ENCODE measurements around the gene NALCN.

Gene NALCN

GRCh38 chr13:101434486-101434885 is 18.2 kb upstream of the NALCN start:
- Histone ChIP-seq H3K27me3 (ENCODE audit: control insufficient read depth, insufficient read depth, low read length) (no peaks in the 10 kb centered on the region), H3K9ac (ENCODE audit: low read length) (no peak overlapping the region), H3K4me1 (ENCODE audit: control insufficient read depth, insufficient read depth, low read length) (no peaks in the 10 kb centered on the region)

GRCh38 chr13:101433895-101434294 is 17.6 kb upstream of the NALCN start:
- no peaks in the 10 kb centered on the region for H3K4me1 ChIP-seq (ENCODE audit: control insufficient read depth, insufficient read depth, low read length)
- H3K9ac ChIP-seq (ENCODE audit: low read length) = no peak overlapping the region
- H3K36me3 ChIP-seq (ENCODE audit: control insufficient read depth, insufficient read depth, low read length) = no peaks in the 10 kb centered on the region
- no peak overlapping the region for H3K4me3 ChIP-seq (ENCODE audit: low read length)
- H3K27ac ChIP-seq (ENCODE audit: low read depth, low read length) = no peak overlapping the region
- H3K27me3 ChIP-seq (ENCODE audit: control insufficient read depth, insufficient read depth, low read length) = no peaks in the 10 kb centered on the region

More at GRCh38 chr13:101434486-101434885, 18.2 kb upstream of the NALCN start:
- Histone ChIP-seq H3K27ac (ENCODE audit: low read depth, low read length) (no peak overlapping the region), H3K36me3 (ENCODE audit: control insufficient read depth, insufficient read depth, low read length) (no peaks in the 10 kb centered on the region), H3K4me3 (ENCODE audit: low read length) (no peak overlapping the region)

- Histone ChIP-seq H3K4me3 (ENCODE audit: low read length) (no peak overlapping the region), H3K27me3 (ENCODE audit: control insufficient read depth, insufficient read depth, low read length) (no peaks in the 10 kb centered on the region), H3K36me3 (ENCODE audit: control insufficient read depth, insufficient read depth, low read length) (no peaks in the 10 kb centered on the region), H3K27ac (ENCODE audit: low read depth, low read length) (no peak overlapping the region), H3K9ac (ENCODE audit: low read length) (no peak overlapping the region), H3K4me1 (ENCODE audit: control insufficient read depth, insufficient read depth, low read length) (no peaks in the 10 kb centered on the region)
Observed at GRCh38 chr13:101429733-101430132, 13.4 kb upstream of the NALCN start.

GRCh38 chr13:101425623-101426022 is 9.3 kb upstream of the NALCN start:
- no peaks in the 10 kb centered on the region for H3K4me1 ChIP-seq (ENCODE audit: control insufficient read depth, insufficient read depth, low read length)
- no peaks in the 10 kb centered on the region for H3K27me3 ChIP-seq (ENCODE audit: control insufficient read depth, insufficient read depth, low read length)
- no peak overlapping the region for H3K4me3 ChIP-seq (ENCODE audit: low read length)
- H3K27ac ChIP-seq (ENCODE audit: low read depth, low read length) = no peak overlapping the region
- no peak overlapping the region for H3K9ac ChIP-seq (ENCODE audit: low read length)
- H3K36me3 ChIP-seq (ENCODE audit: control insufficient read depth, insufficient read depth, low read length) = no peaks in the 10 kb centered on the region

GRCh38 chr13:101425156-101425471 is 8.8 kb upstream of the NALCN start:
- no peaks in the 10 kb centered on the region for H3K27me3 ChIP-seq (ENCODE audit: control insufficient read depth, insufficient read depth, low read length)
- no peaks in the 10 kb centered on the region for H3K36me3 ChIP-seq (ENCODE audit: control insufficient read depth, insufficient read depth, low read length)
- no peak overlapping the region for H3K4me3 ChIP-seq (ENCODE audit: low read length)
- no peaks in the 10 kb centered on the region for H3K4me1 ChIP-seq (ENCODE audit: control insufficient read depth, insufficient read depth, low read length)
- no peak overlapping the region for H3K9ac ChIP-seq (ENCODE audit: low read length)
- no peak overlapping the region for H3K27ac ChIP-seq (ENCODE audit: low read depth, low read length)

- Histone ChIP-seq H3K4me1 (ENCODE audit: control insufficient read depth, insufficient read depth, low read length) (no peaks in the 10 kb centered on the region), H3K36me3 (ENCODE audit: control insufficient read depth, insufficient read depth, low read length) (no peaks in the 10 kb centered on the region), H3K4me3 (ENCODE audit: low read length) (no peak overlapping the region), H3K27ac (ENCODE audit: low read depth, low read length) (no peak overlapping the region), H3K9ac (ENCODE audit: low read length) (no peak overlapping the region), H3K27me3 (ENCODE audit: control insufficient read depth, insufficient read depth, low read length) (no peaks in the 10 kb centered on the region)
Observed at GRCh38 chr13:101424381-101425155, 8.3 kb upstream of the NALCN start.

- Histone ChIP-seq H3K27me3 (ENCODE audit: control insufficient read depth, insufficient read depth, low read length) (no peaks in the 10 kb centered on the region), H3K36me3 (ENCODE audit: control insufficient read depth, insufficient read depth, low read length) (no peaks in the 10 kb centered on the region), H3K27ac (ENCODE audit: low read depth, low read length) (no peak overlapping the region), H3K4me1 (ENCODE audit: control insufficient read depth, insufficient read depth, low read length) (no peaks in the 10 kb centered on the region), H3K9ac (ENCODE audit: low read length) (no peak overlapping the region), H3K4me3 (ENCODE audit: low read length) (no peak overlapping the region)
Observed at GRCh38 chr13:101423872-101424271, 7.6 kb upstream of the NALCN start.

- no peak overlapping the region for H3K9ac ChIP-seq (ENCODE audit: low read length)
- H3K27ac ChIP-seq (ENCODE audit: low read depth, low read length) = no peak overlapping the region
- no peak overlapping the region for H3K4me3 ChIP-seq (ENCODE audit: low read length)
- no peaks in the 10 kb centered on the region for H3K4me1 ChIP-seq (ENCODE audit: control insufficient read depth, insufficient read depth, low read length)
- H3K36me3 ChIP-seq (ENCODE audit: control insufficient read depth, insufficient read depth, low read length) = no peaks in the 10 kb centered on the region
- H3K27me3 ChIP-seq (ENCODE audit: control insufficient read depth, insufficient read depth, low read length) = peaks cover 3% of the 10 kb centered on the region
Observed at GRCh38 chr13:101417501-101417900, 1.2 kb upstream of the NALCN start.

- no peak overlapping the region for H3K27ac ChIP-seq (ENCODE audit: low read depth, low read length)
- no peak overlapping the region for H3K9ac ChIP-seq (ENCODE audit: low read length)
- peaks cover 3% of the 10 kb centered on the region for H3K27me3 ChIP-seq (ENCODE audit: control insufficient read depth, insufficient read depth, low read length)
- H3K4me3 ChIP-seq (ENCODE audit: low read length) = no peak overlapping the region
- no peaks in the 10 kb centered on the region for H3K4me1 ChIP-seq (ENCODE audit: control insufficient read depth, insufficient read depth, low read length)
- no peaks in the 10 kb centered on the region for H3K36me3 ChIP-seq (ENCODE audit: control insufficient read depth, insufficient read depth, low read length)
Observed at GRCh38 chr13:101417043-101417406, 717 bp upstream of the NALCN start.

GRCh38 chr13:101415358-101416174 is 742 bp downstream of the NALCN start:
- no peak overlapping the region for H3K9ac ChIP-seq (ENCODE audit: low read length)
- H3K27me3 ChIP-seq (ENCODE audit: control insufficient read depth, insufficient read depth, low read length) = peaks cover 3% of the 10 kb centered on the region
- H3K36me3 ChIP-seq (ENCODE audit: control insufficient read depth, insufficient read depth, low read length) = no peaks in the 10 kb centered on the region
- no peak overlapping the region for H3K27ac ChIP-seq (ENCODE audit: low read depth, low read length)
- H3K4me3 ChIP-seq (ENCODE audit: low read length) = no peak overlapping the region
- no peaks in the 10 kb centered on the region for H3K4me1 ChIP-seq (ENCODE audit: control insufficient read depth, insufficient read depth, low read length)

- peaks cover 2% of the 10 kb centered on the region for H3K27me3 ChIP-seq (ENCODE audit: control insufficient read depth, insufficient read depth, low read length)
- no peak overlapping the region for H3K9ac ChIP-seq (ENCODE audit: low read length)
- H3K4me1 ChIP-seq (ENCODE audit: control insufficient read depth, insufficient read depth, low read length) = no peaks in the 10 kb centered on the region
- no peaks in the 10 kb centered on the region for H3K36me3 ChIP-seq (ENCODE audit: control insufficient read depth, insufficient read depth, low read length)
- H3K27ac ChIP-seq (ENCODE audit: low read depth, low read length) = no peak overlapping the region
- no peak overlapping the region for H3K4me3 ChIP-seq (ENCODE audit: low read length)
Observed at GRCh38 chr13:101412076-101412475, 4.2 kb downstream of the NALCN start.

GRCh38 chr13:101408992-101409656 is 7.2 kb downstream of the NALCN start:
- Histone ChIP-seq H3K27ac (ENCODE audit: low read depth, low read length) (no peak overlapping the region), H3K4me3 (ENCODE audit: low read length) (no peak overlapping the region), H3K9ac (ENCODE audit: low read length) (no peak overlapping the region), H3K36me3 (ENCODE audit: control insufficient read depth, insufficient read depth, low read length) (no peaks in the 10 kb centered on the region), H3K27me3 (ENCODE audit: control insufficient read depth, insufficient read depth, low read length) (no peaks in the 10 kb centered on the region), H3K4me1 (ENCODE audit: control insufficient read depth, insufficient read depth, low read length) (no peaks in the 10 kb centered on the region)

All from rectal smooth muscle tissue (tissue), 1 donor.